Tongue (tissue), 2 donors: Measurements from ENCODE around the gene MUC6. TPM values are rescaled to one million over a fixed set of nuclear protein-coding genes. Genes with fewer than 3 reads are reported as not detected.

Source experiments
- DNase-seq: peaks from one replicate; pipeline ENCODE4 v3.0.0-alpha.2; 2015
- total RNA-seq: library from RNA; depleted of rRNA; stranded (reverse); fragments of >200 nt; gene quantifications from one replicate; pipeline ENCODE4 v1.2.3, GENCODE V29; 2014

MUC6 gene
- total RNA-seq, 1 donor from 2014 or later = not detected

GRCh38 chr11:965206-965775 lies 71.2 kb downstream of the MUC6 start:
- no peak for DNase-seq

- no peak for DNase-seq
Measured at GRCh38 chr11:963852-964251, 72.7 kb downstream of the MUC6 start.

Other genes starting within 250 kb of the MUC6 start
- gene CEND1, start 246.6 kb downstream of the MUC6 start, total RNA-seq = not detected
- gene SLC25A22, start 238.4 kb downstream of the MUC6 start, total RNA-seq = 7.5 TPM
- gene PIDD1, start 231.5 kb downstream of the MUC6 start, total RNA-seq = 13.4 TPM
- gene RPLP2, start 226.8 kb downstream of the MUC6 start, total RNA-seq = 259 TPM
- gene PNPLA2, start 217.8 kb downstream of the MUC6 start, total RNA-seq = 29.8 TPM
- 22.6 TPM for gene CRACR2B, start 208.8 kb downstream of the MUC6 start, total RNA-seq
- gene CD151, start 203.8 kb downstream of the MUC6 start, total RNA-seq = 181 TPM
- gene POLR2L, start 194.2 kb downstream of the MUC6 start, total RNA-seq = 11.9 TPM
- gene TSPAN4, start 193.9 kb downstream of the MUC6 start, total RNA-seq = 44.6 TPM
- 46.4 TPM for gene CHID1, start 125.9 kb downstream of the MUC6 start, total RNA-seq
- gene AP2A2, start 110.8 kb downstream of the MUC6 start, total RNA-seq = 28.6 TPM
- 1.8 TPM for gene MUC2, start 38.2 kb upstream of the MUC6 start, total RNA-seq
- not detected for gene MUC5AC, start 121.2 kb upstream of the MUC6 start, total RNA-seq
- 159 TPM for gene MUC5B, start 186.3 kb upstream of the MUC6 start, total RNA-seq